ENCODE measurements around the gene LRRC10B. TPM values are rescaled to one million over a fixed set of nuclear protein-coding genes. Genes with fewer than 3 reads are reported as not detected.

The LRRC10B gene
- total RNA-seq, 3 donors from 2014 or later: 0.72 to 1.7 (median 0.89) TPM

DNA sequence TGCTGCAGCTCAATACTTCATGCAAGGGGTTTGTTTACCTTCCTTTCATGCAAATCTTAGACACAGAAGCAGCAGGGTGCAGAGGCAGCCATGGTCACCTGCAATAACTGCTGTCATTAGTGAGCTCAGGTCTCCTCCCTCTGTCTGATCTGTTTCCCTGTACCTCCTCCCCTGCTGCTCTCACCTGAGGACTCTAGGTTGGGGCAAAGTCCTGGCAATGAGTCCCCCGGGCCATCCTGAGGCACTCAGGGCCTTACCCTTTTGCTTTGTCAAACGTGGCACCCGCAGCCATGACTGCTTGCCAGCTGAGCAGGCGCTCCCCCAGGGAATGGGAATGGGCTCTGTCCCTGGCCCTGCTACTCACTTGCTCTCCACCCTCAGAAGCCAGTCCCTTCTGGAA is 3.9 kb downstream of the LRRC10B start:
- intact Hi-C loops (cut with DNase I, micrococcal nuclease): no loop called here
- TF ChIP-seq, protein P1, sequence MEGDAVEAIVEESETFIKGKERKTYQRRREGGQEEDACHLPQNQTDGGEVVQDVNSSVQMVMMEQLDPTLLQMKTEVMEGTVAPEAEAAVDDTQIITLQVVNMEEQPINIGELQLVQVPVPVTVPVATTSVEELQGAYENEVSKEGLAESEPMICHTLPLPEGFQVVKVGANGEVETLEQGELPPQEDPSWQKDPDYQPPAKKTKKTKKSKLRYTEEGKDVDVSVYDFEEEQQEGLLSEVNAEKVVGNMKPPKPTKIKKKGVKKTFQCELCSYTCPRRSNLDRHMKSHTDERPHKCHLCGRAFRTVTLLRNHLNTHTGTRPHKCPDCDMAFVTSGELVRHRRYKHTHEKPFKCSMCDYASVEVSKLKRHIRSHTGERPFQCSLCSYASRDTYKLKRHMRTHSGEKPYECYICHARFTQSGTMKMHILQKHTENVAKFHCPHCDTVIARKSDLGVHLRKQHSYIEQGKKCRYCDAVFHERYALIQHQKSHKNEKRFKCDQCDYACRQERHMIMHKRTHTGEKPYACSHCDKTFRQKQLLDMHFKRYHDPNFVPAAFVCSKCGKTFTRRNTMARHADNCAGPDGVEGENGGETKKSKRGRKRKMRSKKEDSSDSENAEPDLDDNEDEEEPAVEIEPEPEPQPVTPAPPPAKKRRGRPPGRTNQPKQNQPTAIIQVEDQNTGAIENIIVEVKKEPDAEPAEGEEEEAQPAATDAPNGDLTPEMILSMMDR (IDR thresholded peaks at IDR 0.05): no peak
- Histone ChIP-seq H3K4me3 (no peak overlapping the region), H3K4me1 (ENCODE audit: low read depth) (peaks cover 16% of the 10 kb centered on the region), H3K9me3 (no peaks in the 10 kb centered on the region), H3K36me3 (ENCODE audit: low read depth) (no peaks in the 10 kb centered on the region)
- ATAC-seq (peak; percentile 18), DNase-seq (no peak)

DNA sequence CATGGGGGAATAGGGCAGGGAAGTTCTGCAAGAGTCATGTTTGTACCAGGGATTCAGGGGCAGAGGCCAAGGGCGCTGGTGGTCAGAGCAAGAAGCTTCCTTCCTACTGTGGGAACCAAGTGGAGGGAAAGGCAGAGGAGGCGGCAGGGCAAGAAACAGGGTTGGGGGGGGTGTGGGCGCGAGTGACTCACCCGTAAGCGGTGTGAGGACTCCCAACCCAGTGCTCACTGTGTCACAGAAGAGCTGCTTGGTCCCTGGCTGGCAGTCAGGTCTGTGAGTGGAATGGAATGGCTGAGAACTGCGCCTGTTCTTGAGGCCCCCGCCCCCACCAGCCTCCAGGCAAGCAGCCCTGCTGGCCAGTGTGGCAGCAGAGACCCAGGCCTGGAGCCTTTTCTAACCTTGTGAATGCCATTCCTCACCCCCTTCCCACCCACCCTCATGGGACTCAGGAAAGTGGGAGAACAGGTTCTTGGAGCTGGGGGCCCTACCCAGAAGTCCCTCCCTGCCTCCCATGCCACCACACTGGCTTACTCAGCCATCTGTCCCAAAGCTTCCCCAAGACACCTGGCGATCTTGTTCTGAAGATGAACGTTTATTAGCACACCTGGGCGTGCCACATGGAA is 4.7 kb downstream of the LRRC10B start:
- Histone ChIP-seq H3K9me3 (no peaks in the 10 kb centered on the region), H3K4me3 (no peak overlapping the region), H3K4me1 (ENCODE audit: low read depth) (peaks cover 16% of the 10 kb centered on the region), H3K36me3 (ENCODE audit: low read depth) (no peaks in the 10 kb centered on the region)
- DNase-seq (no peak), ATAC-seq (no peak)
- intact Hi-C loops (cut with DNase I, micrococcal nuclease): no loop called here
- TF ChIP-seq, protein P1 (IDR thresholded peaks at IDR 0.05): no peak

DNA sequence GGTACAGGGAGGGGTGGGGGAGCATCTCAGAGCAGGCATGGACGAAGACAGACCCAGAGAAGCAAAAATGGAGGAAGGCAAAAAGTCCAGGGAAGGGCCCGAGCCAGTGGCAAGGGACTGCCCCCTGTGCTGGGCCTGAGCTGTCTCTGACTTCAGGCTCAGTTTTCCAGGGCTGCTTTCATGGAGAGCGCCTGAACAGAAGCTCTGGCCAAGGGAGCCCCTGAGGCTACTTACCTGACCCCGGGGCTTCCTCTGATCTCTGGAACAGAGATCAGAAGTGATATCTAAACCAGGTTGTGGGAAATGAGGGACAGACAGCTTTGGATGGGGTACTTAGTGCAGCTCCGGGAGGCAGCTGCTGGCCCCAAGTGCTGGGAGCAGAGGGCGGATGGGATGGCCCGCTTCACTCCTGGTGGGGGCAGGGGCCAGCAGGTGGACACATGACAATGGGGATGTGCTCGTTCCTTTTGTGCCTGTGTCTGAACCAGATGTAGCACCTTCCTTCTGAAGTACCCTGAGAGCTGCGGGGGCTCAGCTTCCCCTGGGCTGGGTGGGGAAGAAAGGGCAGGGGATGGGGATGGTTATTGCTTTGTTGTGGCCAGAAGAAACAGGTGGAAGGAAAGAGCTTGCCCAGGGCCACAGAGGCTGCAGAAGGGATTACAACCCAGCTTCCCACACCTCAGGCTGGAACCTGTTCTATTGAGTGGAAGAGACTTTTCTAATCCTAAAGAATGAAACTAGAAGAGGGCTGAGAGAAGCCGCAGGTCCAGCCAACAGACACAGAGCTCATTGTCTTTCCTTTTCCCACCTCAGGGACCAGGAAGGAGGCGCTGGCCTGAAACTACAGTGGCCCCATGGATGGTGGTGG is 5.7 kb downstream of the LRRC10B start:
- Histone ChIP-seq H3K36me3 (ENCODE audit: low read depth) (no peaks in the 10 kb centered on the region), H3K4me3 (no peak overlapping the region), H3K9me3 (no peaks in the 10 kb centered on the region), H3K4me1 (ENCODE audit: low read depth) (peaks cover 12% of the 10 kb centered on the region)
- ATAC-seq (no peak), DNase-seq (no peak)
- intact Hi-C loops (cut with DNase I, micrococcal nuclease): no loop called here
- TF ChIP-seq, protein P1 (IDR thresholded peaks at IDR 0.05): no peak

DNA sequence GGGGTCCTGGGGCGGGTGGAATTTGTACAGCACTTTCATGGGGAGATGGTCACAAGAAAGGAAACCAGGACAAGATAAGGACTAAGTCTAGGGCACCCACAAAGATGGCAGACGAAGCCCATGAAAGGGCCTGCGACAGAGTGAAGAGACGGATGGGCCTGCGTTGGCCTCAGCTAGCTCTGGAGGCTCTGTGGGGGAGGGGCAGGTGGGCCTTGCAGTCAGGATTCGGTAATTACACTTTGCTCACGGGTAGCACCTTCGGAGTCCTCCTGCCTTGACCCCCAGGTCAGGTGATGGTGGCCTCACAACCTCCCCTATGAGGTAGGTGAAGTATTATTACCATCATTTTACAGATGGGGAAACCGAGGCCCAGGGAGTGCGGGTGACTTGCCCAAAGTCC is 7.1 kb downstream of the LRRC10B start:
- intact Hi-C loops (cut with DNase I, micrococcal nuclease): loop anchor here (5.0 kb wide), 1 partner anchor 38 kb away; no protein-coding TSS in a partner anchor
- no peak for DNase-seq
- H3K9me3 ChIP-seq: no peaks in the 10 kb centered on the region
- no peaks in the 10 kb centered on the region for H3K36me3 ChIP-seq (ENCODE audit: low read depth)
- no peak overlapping the region for H3K4me3 ChIP-seq
- no peak for ATAC-seq
- TF ChIP-seq, protein P1 (IDR thresholded peaks at IDR 0.05): no peak
- peaks cover 5% of the 10 kb centered on the region for H3K4me1 ChIP-seq (ENCODE audit: low read depth)

DNA sequence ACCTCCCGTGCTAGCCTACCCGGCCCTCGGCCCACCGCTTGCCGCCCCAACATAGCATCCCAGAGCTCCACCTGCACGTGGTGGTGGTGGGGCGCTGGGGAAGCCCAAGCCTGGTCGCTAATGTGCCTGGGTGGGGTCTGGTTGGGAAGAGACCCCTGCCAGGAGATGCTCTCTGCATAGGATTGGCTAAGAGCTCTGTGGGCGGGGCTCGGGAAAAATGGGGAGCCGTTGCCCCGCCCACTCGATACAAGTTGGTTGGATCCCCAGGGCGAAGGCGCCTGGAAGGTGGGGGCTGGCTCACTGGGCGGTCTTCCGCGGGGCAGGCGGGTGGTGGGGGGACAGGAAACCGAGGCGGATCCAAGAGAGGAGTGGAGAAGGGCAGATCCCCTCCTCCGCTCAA is 7.6 kb downstream of the LRRC10B start:
- ATAC-seq (no peak), DNase-seq (no peak)
- no peaks in the 10 kb centered on the region for H3K36me3 ChIP-seq (ENCODE audit: low read depth)
- H3K4me1 ChIP-seq (ENCODE audit: low read depth): peaks cover 5% of the 10 kb centered on the region
- intact Hi-C loops (cut with DNase I, micrococcal nuclease): loop anchor here (5.0 kb wide), 1 partner anchor 39 kb away; no protein-coding TSS in a partner anchor
- H3K4me3 ChIP-seq: no peak overlapping the region
- TF ChIP-seq, protein P1 (IDR thresholded peaks at IDR 0.05): no peak
- no peaks in the 10 kb centered on the region for H3K9me3 ChIP-seq
